ENCODE results near the gene CD80.
"Not testable (repeated sequence)": the region's sequence is repeated elsewhere in the genome, so short reads cannot be mapped to it uniquely, and the experiment has no call there.

Gene CD80, protein sequence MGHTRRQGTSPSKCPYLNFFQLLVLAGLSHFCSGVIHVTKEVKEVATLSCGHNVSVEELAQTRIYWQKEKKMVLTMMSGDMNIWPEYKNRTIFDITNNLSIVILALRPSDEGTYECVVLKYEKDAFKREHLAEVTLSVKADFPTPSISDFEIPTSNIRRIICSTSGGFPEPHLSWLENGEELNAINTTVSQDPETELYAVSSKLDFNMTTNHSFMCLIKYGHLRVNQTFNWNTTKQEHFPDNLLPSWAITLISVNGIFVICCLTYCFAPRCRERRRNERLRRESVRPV

DNA sequence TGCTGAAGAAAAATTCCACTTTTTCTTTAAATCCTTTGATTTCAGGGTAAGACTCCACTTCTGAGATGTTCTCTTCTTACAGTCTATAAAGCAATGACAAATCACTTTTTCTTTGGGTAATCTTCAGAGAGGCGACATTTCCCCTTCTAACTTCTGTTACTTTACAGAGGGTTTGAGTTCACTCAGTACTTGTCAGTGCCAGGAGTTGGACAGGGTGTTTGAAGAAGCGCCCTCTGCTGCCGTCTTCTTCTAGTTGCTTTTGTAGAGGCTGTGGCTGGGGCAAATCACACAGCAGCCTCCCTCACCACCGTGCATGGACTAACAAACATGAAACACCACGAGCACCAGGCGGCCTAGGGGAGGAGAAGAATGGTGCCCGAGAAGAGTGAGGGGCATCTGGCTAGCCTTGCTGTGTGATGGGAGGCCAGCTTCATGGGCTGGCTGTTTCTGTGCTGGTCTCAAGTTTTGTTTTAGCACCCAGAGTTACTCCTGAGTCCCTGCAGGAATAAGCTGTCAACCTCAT lies at the start of gene CD80:
TSS of gene CD80 (minus strand) at position 174 of the 523 bp plus-strand sequence. CDS start 1,886 bp downstream, outside the sequence.
- DNase-seq: peak; percentile 87

DNA sequence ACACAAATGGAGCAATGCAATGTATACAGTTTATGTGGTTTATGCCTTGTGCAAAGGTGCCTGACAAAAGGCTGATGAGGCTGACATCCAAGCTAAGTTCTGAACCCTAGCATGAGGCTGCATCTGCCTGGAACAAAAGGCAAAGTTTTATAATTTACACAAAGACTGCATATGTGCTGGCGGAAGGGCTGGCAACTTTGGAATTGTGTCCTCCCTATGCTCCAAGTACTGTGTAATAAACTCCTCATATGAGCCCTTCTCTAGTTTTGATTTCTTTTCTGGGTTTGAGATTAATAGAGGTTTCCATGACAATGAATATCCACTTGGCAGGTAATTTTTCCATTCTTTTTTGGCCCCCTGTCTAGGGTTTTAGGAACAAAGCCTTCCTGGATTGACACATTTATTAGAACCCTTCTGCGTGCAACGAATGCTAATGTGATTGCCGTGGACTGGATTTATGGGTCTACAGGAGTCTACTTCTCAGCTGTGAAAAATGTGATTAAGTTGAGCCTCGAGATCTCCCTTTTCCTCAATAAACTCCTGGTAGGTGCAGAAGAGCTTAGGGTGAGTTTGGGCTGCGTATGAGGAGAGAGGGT lies 49.1 kb upstream of the CD80 start:
- no peak for DNase-seq

DNA sequence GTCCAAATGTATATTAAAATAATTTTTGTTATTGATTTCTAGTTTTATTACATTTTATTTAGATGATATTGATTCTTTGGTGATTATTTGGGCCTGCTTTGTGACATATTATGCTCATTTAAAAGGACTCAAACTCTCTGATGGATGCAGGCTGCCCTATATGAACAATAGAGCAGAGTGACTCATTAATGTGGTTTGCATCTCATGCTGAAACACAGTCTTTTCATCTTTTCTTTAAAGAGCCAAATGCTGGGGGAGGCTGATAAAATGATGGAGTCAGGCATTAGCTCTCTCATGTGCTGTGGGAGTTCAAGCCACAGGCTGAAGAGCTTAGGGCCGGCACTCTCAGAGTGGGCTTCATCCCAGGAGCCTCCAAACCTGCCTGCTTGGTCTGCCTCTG lies 45.5 kb upstream of the CD80 start:
- no peak for DNase-seq

GRCh38 chr3:119602676-119603075 lies 43.3 kb upstream of the CD80 start:
- no peak for DNase-seq

DNA sequence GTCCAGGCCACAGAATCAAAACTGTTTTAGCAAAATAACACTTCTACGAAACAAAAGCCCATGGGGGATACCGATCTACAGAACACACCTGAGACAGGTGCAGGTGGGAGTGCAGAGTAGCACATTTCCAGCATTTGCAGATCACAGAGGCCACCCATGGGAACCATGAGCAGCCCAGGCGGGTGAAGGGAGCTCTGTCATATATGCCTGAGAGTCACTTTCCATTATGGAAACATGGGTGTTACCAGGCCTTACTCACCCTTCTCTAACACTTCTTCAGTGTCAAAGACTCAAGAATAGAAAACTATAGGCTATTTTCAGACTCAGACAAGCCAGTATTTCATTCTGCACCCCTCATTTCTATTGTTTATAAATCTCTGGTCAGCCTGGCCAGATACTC lies 41.7 kb upstream of the CD80 start:
- no peak for DNase-seq

DNA sequence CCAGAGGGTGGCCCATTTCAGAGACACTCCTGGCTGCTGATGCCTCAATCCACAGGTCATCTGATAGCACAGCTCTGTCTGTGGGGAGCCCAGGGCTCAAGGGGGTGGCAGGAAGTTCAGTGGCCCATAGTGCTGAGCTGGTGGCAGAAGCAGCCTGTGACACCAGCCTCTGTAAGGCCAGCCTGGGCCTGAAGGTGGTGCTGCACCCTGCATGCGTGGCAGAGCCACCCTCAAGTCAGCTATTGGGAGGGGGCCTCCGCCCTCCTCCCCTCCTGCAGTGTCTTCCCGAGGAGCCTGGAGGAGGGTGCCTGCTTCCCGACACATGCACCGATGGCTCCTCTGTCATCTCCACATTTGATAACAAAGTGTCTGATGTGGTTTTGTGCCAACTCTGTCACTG lies 41.3 kb upstream of the CD80 start:
- DNase-seq: peak; percentile 64

- DNase-seq: no peak
Measured at GRCh38 chr3:119599558-119600174, 40.3 kb upstream of the CD80 start.

DNA sequence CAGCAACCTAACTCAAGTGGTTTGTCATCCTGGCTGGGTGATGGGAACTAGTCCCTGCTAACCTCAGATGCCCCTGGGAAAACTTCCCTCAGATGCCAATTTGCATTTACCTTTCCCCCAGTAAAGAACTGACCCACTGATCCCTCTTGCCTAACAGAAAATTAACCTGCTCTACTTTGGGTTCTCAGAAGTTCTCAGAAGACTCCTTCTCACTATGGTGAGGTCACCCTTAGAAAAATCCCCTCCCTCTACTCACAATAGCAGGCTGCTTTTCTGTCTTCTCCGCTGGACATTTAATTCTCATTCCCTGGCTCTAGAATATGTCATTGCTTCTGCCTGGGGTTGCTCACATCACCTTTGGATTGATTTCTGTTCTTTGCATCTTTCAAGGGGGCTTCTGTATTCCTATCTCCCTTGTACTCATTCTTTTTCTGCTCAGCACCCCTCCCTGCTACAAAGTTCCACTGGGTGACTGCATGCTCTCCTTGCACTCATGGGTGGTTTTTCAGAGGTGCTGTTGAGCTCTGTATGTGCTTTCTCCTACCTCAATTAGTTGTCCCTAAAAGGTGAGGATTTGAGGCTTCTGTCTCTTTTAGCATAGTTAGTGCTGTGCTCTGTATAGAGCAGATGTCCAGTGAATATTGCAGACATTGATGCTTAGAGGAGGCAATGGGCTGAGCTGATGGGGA lies 39.1 kb upstream of the CD80 start:
- no peak for DNase-seq

- no peak for DNase-seq
Measured at GRCh38 chr3:119597548-119598288, 38.3 kb upstream of the CD80 start, which contains the start of gene PLA1A. PLA1A (plus strand) TSS chr3:119597885; CDS start chr3:119597914, 29 bp downstream.

GRCh38 chr3:119596398-119596797 lies 37.0 kb upstream of the CD80 start:
- DNase-seq: peak; percentile 31

DNA sequence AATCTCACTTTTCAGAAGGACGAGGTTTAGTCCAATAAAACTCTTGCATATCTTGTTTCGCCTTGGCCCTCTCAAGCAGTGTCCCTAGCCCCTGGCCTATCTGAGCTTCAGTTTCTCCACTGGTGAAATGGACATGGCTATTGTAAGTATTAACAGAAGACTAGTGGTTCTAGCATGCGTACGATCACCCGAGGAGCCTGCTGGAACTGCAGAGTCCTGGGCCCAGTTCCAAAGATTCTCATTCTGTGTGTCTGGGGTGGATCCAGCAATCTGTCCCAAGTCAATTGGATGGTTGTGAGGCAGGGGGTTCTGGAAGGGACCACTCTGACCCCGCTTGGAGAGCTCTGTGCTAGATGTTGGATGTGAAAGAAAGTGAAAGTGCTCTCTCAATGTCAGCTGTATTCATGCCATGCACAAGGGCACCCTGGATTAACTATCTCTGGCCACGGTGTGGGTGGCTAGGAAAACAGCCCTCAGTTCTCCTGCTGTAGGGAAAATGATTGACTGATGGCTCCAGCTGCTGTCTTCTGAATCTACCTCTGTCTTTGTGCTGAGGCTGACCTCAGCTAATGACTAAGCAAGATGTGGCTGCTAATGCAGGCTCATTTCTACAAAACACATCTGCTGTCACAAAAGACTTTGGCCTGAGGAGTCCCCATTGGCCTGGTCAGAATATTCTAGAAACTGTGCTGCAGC lies 36.4 kb upstream of the CD80 start:
- DNase-seq: peak; percentile 29

GRCh38 chr3:119594929-119595328 lies 35.5 kb upstream of the CD80 start:
- DNase-seq: not testable (repeated sequence)

DNA sequence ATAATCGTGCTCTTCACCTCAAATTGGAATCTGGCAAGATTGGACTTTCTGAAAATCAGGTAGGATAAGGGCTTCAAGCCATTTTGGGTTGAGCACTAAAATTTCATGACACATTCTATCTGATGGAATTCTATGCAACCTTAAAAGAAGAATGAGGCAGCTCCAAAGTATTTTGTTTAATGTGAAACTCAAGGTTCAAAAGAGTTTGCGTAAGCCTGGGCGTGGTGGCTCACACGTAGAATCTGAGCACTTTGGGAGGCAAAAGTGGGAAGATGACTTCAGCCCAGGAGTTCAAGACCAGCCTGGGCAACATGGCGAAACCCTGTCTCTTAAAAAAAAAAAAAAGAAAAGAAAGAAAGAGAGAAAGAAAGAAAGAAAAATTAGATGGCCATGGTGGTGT lies 34.7 kb upstream of the CD80 start:
- no peak for DNase-seq

- DNase-seq: no peak
Measured at GRCh38 chr3:119592861-119593260, 33.4 kb upstream of the CD80 start.

DNA sequence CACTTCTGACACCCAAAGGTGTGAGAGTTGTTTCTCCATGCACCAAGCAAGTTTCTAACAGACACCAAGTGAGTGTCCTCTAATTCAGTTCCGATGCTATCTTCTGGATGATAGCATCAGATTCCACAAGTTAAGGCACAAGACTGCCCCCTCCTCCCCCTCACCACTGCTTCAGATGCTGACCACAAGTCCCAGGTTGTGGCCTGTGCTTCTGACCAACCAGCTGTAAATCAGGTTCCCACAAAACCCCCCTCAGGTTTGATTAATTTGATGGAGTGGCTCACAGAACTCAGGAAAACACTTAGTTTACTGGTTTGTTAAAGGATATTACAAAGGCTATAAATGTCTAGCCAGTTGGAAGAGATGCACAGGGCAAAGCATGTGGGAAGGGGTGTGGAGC lies 31.3 kb upstream of the CD80 start:
- no peak for DNase-seq

DNA sequence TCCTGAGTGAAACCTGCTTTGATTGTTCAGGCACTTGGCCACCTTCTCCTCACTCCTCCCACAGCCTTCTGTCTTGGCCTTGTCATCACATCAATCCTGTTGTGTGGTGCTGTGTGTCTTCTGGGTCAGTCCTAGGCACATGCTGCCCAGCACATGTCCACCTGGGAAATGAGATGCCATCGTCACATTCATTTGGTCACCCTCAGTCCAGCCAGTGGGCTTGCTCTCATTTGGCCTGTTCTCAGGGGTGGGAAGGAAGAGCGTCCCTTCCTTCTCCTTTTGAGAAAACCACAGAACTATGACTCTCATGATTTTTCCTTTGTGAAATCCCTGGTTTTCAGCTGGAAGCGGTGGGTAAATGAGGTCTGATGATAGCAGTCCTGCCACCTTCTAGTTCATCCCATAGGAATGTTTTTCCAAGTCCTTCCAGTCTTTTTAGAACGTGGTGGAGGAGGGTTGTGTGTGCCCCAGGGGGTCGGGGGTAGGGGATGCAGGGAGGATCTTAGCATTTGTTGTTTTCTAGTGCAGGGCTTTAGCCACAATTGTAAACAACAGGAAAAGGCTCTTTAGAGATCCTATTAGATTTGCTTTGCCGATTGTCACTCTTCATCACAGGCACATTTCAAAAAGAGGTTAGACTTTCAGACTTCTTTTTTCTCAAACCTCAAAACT lies 29.8 kb upstream of the CD80 start:
- no peak for DNase-seq

GRCh38 chr3:119588112-119588511 lies 28.7 kb upstream of the CD80 start:
- no peak for DNase-seq

DNA sequence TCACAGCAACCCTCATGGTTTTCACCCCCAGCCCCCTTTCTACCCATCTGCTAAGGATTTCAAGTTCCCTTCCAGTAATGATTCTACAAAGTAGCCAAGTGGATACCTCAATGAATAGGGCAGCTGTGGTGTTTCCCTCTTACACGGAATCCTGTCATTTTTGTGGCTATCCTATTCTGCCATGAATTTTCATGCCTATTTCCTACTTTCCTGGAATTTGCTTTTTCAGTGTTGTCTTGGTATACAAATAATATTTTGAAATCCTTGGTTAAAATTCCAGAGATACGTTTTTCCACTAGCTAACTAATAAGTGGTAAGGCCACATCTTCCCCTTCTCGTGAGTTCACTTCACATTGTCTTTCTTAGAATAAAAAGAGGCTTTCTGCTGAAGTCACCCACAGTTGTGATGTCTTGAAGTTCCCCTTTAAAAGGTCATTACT lies 27.3 kb upstream of the CD80 start:
- no peak for DNase-seq

DNA sequence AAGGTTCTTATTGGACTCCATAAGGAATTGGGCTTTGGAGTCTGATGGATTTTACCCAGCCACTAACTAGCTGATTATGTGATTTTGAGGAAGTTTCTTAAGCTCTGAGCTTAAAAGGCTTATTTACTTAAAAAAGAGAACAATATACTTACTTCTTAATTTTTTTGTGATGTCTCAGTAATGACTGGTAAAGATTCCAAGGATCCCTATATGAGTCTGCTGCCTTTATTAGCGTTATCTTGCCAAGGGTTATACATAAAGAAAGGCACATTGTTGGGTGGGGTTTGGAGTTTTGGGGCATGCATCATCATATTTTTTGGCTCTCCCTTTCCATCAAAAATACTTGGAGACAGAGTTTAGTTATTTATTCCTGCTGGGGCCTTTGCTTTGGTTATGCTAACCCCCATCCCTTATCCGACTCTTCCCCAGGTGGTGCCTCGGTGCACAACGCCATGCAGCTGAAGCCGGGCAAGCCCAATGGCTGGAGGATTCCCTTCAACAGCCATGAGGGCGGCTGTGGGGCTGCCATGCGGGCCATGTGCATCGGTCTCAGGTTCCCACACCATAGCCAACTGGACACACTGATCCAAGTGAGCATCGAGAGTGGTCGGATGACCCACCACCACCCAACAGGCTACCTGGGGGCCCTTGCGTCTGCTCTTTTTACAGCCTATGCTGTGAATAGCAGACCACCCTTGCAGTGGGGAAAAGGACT lies 26.6 kb upstream of the CD80 start:
- DNase-seq: no peak

- DNase-seq: no peak
Measured at GRCh38 chr3:119585208-119585607, 25.8 kb upstream of the CD80 start.

DNA sequence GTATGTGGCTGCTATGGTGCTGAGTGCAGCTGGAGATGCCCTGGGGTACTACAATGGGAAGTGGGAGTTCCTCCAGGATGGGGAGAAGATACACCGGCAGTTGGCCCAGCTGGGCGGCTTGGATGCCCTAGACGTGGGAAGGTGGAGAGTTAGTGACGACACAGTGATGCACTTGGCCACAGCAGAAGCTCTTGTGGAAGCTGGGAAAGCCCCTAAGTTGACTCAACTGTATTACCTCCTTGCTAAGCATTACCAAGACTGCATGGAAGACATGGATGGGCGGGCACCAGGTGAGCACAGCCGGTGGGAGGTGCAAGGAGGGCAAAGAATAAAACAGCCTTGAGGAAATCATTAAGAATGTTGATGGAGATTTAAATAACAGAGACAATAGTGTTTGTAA lies 22.8 kb upstream of the CD80 start:
- no peak for DNase-seq

Data from hematopoietic multipotent progenitor cell treated with erythropoietin and hydrocortisone succinate and interleukin-3 and kit ligand, for 4 days (in vitro differentiated cells).